PFSK-1 (cell line): Measurements from ENCODE around the gene ODAD4.

Experiments
- FOXP2 ChIP-seq: optimal IDR thresholded peaks from 2 replicates; pipeline ENCODE3; 2011; ENCODE audit warnings: borderline replicate concordance, control low read depth, inconsistent platforms; ENCODE audit not compliant: insufficient read depth; ENCODE audit errors: extremely low read length, extremely low read depth
- POLR2AphosphoS5 ChIP-seq: IDR thresholded peaks from 2 replicates; pipeline ENCODE4 v1.6.1; 2012; ENCODE audit warnings: low read depth, mild to moderate bottlenecking, control low read depth, low read length, moderate library complexity
- SIN3A ChIP-seq: IDR thresholded peaks from 2 replicates; pipeline ENCODE4 v1.6.1; 2012; ENCODE audit warnings: mild to moderate bottlenecking, low read length, moderate library complexity, borderline replicate concordance; ENCODE audit not compliant: insufficient read depth
- TAF1 ChIP-seq: IDR thresholded peaks from 2 replicates; pipeline ENCODE4 v1.6.1; 2012; ENCODE audit warnings: low read length, control low read depth, borderline replicate concordance; ENCODE audit not compliant: insufficient read depth
- TF ChIP-seq, protein P1 (sequence below), 2 experiments: IDR thresholded peaks; 2 replicates each; pipeline versions ENCODE4 v1.6.1 to v1.8.0; 2011 to 2012; ENCODE audit warnings: low read depth in 2 of 2, low read length in 2 of 2, control low read depth in 1 of 2, inconsistent platforms in 1 of 2, mild to moderate bottlenecking in 1 of 2, moderate library complexity in 1 of 2; ENCODE audit not compliant: insufficient read depth in 1 of 2

ODAD4 gene

DNA sequence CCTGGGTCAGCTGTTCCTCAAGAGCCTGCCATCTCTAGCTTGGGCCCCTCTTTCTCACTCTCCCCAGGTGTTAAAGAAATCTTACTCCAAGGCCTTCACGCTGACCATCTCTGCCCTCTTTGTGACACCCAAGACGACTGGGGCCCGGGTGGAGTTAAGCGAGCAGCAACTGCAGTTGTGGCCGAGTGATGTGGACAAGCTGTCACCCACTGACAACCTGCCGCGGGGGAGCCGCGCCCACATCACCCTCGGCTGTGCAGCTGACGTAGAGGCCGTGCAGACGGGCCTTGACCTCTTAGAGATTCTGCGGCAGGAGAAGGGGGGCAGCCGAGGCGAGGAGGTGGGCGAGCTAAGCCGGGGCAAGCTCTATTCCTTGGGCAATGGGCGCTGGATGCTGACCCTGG lies 43.0 kb downstream of the ODAD4 start:
- no peak for TF ChIP-seq SIN3A
- TF ChIP-seq POLR2AphosphoS5, result no peak
- no peak for TF ChIP-seq FOXP2
- no peak for TF ChIP-seq TAF1
- TF ChIP-seq, protein P1, sequence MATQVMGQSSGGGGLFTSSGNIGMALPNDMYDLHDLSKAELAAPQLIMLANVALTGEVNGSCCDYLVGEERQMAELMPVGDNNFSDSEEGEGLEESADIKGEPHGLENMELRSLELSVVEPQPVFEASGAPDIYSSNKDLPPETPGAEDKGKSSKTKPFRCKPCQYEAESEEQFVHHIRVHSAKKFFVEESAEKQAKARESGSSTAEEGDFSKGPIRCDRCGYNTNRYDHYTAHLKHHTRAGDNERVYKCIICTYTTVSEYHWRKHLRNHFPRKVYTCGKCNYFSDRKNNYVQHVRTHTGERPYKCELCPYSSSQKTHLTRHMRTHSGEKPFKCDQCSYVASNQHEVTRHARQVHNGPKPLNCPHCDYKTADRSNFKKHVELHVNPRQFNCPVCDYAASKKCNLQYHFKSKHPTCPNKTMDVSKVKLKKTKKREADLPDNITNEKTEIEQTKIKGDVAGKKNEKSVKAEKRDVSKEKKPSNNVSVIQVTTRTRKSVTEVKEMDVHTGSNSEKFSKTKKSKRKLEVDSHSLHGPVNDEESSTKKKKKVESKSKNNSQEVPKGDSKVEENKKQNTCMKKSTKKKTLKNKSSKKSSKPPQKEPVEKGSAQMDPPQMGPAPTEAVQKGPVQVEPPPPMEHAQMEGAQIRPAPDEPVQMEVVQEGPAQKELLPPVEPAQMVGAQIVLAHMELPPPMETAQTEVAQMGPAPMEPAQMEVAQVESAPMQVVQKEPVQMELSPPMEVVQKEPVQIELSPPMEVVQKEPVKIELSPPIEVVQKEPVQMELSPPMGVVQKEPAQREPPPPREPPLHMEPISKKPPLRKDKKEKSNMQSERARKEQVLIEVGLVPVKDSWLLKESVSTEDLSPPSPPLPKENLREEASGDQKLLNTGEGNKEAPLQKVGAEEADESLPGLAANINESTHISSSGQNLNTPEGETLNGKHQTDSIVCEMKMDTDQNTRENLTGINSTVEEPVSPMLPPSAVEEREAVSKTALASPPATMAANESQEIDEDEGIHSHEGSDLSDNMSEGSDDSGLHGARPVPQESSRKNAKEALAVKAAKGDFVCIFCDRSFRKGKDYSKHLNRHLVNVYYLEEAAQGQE (IDR thresholded peaks at IDR 0.05; ENCODE audit: insufficient read depth in 1 of 2, low read depth in 2 of 2, low read length in 2 of 2), result no peak

GRCh38 chr17:41974031-41974430 lies 43.6 kb downstream of the ODAD4 start:
- TF ChIP-seq TAF1 (no peak), FOXP2 (no peak), SIN3A (no peak), POLR2AphosphoS5 (no peak)
- TF ChIP-seq, protein P1 (IDR thresholded peaks at IDR 0.05; ENCODE audit: insufficient read depth in 1 of 2, low read depth in 2 of 2, low read length in 2 of 2), result no peak

DNA sequence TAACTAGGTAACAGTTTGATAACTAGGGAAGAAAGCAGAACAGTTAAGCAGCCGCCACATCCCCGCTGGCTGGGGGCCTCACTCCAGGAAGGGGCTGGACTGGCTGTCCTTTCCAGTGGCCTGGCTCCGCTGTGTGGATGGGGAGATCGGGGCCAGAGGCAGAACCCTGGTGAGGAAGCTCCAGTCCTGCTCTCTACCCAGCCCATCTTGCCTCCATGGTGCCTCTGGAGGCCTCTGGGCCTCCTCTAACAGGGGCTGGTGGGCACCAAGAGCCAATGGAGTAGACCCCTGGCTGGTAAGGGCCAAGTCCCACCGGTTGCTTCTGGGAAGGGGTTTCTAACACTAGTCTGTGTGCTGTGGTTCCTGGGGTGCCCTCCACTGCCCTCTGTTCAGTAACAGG lies 44.2 kb downstream of the ODAD4 start:
- TF ChIP-seq SIN3A (no peak), POLR2AphosphoS5 (no peak), FOXP2 (no peak), TAF1 (no peak)

DNA sequence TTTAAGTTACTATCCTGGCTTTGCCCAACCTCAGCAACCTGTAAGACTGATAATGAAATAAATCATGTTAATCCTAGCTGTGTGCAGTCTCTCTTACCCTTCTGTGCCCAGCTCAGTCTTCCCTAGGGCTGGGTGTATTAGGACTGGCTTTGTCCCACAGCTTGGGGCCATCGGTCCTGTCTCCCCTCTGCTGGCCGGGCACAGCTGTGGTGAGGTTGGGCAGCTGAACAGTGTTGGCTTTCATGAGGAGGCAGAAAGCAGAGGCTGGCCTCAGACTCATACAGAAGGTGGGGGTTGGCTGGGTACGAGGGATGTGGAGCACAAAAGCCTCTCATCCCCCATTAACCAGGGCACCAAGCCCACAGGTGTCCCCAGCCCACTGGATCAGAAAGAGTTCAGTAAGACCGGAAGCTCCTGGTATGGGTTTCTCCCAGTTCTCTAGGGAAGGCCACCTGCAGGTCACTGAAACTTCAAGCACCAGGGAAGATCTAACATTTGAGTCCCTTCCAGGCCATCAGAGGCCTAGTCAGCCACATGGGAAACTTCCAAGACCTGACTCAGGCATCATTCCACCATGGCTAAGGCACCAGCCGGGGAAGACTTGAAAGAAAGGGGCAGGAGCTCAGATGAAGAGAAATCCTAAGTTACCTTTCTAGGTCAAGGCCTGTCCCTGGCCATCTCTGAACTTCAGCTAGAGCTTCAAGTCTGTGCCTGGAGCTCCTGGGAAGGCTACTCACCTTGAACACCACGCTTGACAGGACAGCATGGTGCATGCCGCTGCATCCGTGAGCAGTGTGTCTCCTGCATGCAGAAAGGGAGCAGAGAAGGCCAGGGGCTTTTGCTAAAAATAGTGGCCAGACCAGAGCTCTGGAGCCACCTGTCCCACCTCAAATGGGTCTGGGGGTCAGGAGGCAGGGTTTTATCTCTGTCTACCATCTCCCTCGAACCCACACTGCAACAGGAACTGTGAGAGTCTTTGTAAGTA lies 45.0 kb downstream of the ODAD4 start:
- TF ChIP-seq SIN3A, result no peak
- TF ChIP-seq TAF1, result no peak
- TF ChIP-seq FOXP2, result no peak
- TF ChIP-seq, protein P1 (IDR thresholded peaks at IDR 0.05; ENCODE audit: insufficient read depth in 1 of 2, low read depth in 2 of 2, low read length in 2 of 2), result no peak
- TF ChIP-seq POLR2AphosphoS5, result no peak; the same call in 1 of the 2 replicates

DNA sequence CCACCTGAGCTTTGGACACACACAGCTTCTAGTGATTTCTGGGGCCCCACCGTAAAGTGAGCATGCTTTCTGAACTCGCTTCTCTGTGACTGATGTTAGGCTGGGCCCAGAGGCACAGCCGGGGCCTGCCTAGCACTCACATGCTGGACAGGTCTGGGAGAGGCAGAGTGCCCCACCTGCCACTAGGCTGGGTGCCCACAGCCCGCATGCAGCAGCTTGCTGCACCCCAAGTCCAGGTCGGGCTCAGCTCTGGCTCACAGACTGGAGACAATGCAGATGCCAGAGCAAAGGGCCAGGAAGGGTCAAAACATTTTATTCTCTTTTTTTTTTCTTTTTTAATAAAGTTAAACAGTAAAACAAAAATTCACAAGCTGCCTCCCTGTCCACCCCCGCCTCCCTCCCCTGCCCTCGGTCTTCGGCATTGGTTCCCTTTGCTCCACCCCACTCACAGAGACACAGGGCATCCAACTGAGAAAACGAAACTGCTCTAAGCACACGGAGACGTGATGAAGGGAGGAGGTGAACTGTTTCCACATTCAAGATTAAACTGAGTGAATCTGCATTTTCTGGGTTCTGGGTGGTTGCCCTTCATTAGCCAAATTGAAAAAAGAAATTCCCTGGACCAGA lies 45.8 kb downstream of the ODAD4 start:
- TF ChIP-seq SIN3A, result no peak
- TF ChIP-seq POLR2AphosphoS5, result no peak
- no peak for TF ChIP-seq FOXP2
- TF ChIP-seq, protein P1 (IDR thresholded peaks at IDR 0.05; ENCODE audit: insufficient read depth in 1 of 2, low read depth in 2 of 2, low read length in 2 of 2), result no peak
- no peak for TF ChIP-seq TAF1
